Esophagus squamous epithelium (tissue), 5 donors: Measurements from ENCODE around the gene HK3. TPM values are rescaled to one million over a fixed set of nuclear protein-coding genes. Genes with fewer than 3 reads are reported as not detected.
"Not testable (repeated sequence)": the region's sequence is repeated elsewhere in the genome, so short reads cannot be mapped to it uniquely, and the experiment has no call there.

Experiments
- DNase-seq: peaks from one replicate; lab custom pipeline; 2025; lab: John Stamatoyannopoulos, UW
- H3K27ac ChIP-seq, 4 donors: fragments of 200-600 bp; sonication (generic); one replicate each; pipeline ENCODE4 v1.5.1; 2016 to 2019; ENCODE audit warnings: mild to moderate bottlenecking in 1 of 4
- H3K27me3 ChIP-seq, 4 donors: fragments of 200-600 bp; sonication (generic); 1 replicate in 3 of 4; 2 replicates in 1 of 4; pipeline versions ENCODE4 v1.5.1 to v1.6.0; 2017 to 2021; ENCODE audit warnings: antibody characterized with exemption in 1 of 4
- H3K36me3 ChIP-seq, 3 donors: fragments of 200-600 bp; sonication (generic); one replicate each; pipeline ENCODE4 v1.5.1; 2016 to 2019
- H3K4me1 ChIP-seq, 3 donors: fragments of 200-600 bp; sonication (generic); one replicate each; pipeline ENCODE4 v1.5.1; 2017 to 2019
- H3K4me3 ChIP-seq, 4 donors: fragments of 200-600 bp; sonication (generic); 1 replicate in 3 of 4; 2 replicates in 1 of 4; pipeline ENCODE4 v1.5.1; 2016 to 2019; ENCODE audit warnings: mild to moderate bottlenecking in 2 of 4, moderate library complexity in 1 of 4
- H3K9me3 ChIP-seq, 3 donors: fragments of 200-600 bp; sonication (generic); one replicate each; pipeline ENCODE4 v1.5.1; 2016 to 2019
- POLR2A ChIP-seq, 4 donors: fragments of 450-650 bp; IDR thresholded peaks; one replicate each; pipeline ENCODE4 v1.6.1; 2017; ENCODE audit warnings: antibody characterized with exemption in 4 of 4, mild to moderate bottlenecking in 4 of 4, moderate library complexity in 3 of 4
- WGBS, 2 donors: methylation state at CpG; one replicate each; pipeline ENCODE4 v1.1.5; 2018; 5-methylcytosine and 5-hydroxymethylcytosine counted together
- intact Hi-C: fragments of 100-400 bp; cut with DNase I; formaldehyde crosslinking; loops from one replicate; pipeline ENCODE4 v1.15.0; 2022
- total RNA-seq, 4 donors: library from RNA; depleted of rRNA; stranded (reverse); fragments of >200 nt; gene quantifications; one replicate each; pipeline ENCODE4 v1.1.0, GENCODE V29; 2016
- TF ChIP-seq, protein P1 (sequence below), 6 experiments: fragments of 450-650 bp in 4 of 6; fragments of 200-600 bp in 2 of 6; sonication (generic) in 2 of 6; IDR thresholded peaks; one replicate each; pipeline ENCODE4 v1.5.1; 2016 to 2019; ENCODE audit warnings: antibody characterized with exemption in 6 of 6, mild to moderate bottlenecking in 4 of 6, moderate library complexity in 4 of 6
- donor health status: DM: yes; HTN: yes; CAD: no.

Gene HK3
- total RNA-seq, 4 donors from 2014 or later: 1.3 to 5.7 (median 2.1) TPM; not detected in 1

DNA sequence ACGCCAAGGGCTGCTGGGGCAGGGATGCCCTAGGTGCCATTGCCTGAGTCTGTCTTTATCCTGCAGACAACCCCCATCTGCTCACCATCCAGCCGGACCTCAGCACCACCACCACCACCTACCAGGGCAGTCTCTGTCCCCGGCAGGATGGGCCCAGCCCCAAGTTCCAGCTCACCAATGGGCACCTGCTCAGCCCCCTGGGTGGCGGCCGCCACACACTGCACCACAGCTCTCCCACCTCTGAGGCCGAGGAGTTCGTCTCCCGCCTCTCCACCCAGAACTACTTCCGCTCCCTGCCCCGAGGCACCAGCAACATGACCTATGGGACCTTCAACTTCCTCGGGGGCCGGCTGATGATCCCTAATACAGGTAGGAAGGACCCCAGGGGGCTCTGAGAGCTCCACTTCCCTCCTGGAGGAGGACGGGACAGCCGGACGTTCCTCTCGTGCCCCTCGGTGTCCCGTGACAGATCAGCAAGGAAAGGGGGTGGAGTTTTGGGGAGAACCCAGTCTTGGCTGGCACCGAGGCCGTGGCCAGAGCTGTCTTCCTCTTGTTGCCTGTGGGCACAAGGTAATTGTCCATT lies 24.9 kb downstream of the HK3 start:
- TF ChIP-seq, protein P1, sequence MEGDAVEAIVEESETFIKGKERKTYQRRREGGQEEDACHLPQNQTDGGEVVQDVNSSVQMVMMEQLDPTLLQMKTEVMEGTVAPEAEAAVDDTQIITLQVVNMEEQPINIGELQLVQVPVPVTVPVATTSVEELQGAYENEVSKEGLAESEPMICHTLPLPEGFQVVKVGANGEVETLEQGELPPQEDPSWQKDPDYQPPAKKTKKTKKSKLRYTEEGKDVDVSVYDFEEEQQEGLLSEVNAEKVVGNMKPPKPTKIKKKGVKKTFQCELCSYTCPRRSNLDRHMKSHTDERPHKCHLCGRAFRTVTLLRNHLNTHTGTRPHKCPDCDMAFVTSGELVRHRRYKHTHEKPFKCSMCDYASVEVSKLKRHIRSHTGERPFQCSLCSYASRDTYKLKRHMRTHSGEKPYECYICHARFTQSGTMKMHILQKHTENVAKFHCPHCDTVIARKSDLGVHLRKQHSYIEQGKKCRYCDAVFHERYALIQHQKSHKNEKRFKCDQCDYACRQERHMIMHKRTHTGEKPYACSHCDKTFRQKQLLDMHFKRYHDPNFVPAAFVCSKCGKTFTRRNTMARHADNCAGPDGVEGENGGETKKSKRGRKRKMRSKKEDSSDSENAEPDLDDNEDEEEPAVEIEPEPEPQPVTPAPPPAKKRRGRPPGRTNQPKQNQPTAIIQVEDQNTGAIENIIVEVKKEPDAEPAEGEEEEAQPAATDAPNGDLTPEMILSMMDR (IDR thresholded peaks at IDR 0.05): no peak
- no peaks in the 10 kb centered on the region for H3K36me3 ChIP-seq
- no peak for DNase-seq
- intact Hi-C loops: no loop called here
- H3K9me3 ChIP-seq: no peaks in the 10 kb centered on the region
- H3K27me3 ChIP-seq: peaks cover 0 to 75% (median 0%) of the 10 kb centered on the region in 4 donors
- 62 to 78% methylated on average over 7 to 11 of the region's 20 CpGs for WGBS, 2 donors
- no peak overlapping the region for H3K27ac ChIP-seq
- H3K4me1 ChIP-seq: no peaks in the 10 kb centered on the region
- no peak overlapping the region for H3K4me3 ChIP-seq

DNA sequence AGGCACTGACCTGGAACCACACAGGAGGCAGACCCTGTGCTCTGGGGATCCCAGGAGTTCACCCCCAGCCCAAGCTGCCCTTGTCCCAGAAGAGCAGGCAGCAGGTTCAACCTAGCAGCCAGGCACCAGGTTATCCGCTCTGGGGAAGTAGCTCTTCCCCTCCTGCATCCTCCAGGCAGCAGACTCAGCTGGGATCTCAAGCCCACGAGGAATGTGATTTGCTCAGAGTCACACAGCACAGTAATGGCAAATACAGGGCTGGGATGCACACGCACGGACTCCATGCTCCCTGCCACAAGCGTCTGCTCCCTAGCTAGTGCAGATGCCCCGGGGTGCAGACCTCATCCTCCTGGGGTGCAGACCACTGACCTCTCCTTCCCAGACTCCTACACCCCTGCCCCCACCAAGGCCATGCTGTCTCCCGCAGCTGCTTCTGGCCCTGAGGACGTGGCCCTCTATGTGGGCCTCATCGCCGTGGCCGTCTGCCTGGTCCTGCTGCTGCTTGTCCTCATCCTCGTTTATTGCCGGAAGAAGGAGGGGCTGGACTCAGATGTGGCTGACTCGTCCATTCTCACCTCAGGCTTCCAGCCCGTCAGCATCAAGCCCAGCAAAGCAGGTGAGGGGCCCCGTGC lies 25.5 kb downstream of the HK3 start:
- H3K4me3 ChIP-seq: no peak overlapping the region
- H3K9me3 ChIP-seq: no peaks in the 10 kb centered on the region
- intact Hi-C loops: no loop called here
- WGBS, 2 donors: 0% methylated on average over 1 of the region's 16 CpGs; no CpG with 5 or more reads in 1 of the 2 donors
- no peaks in the 10 kb centered on the region for H3K36me3 ChIP-seq
- no peaks in the 10 kb centered on the region for H3K4me1 ChIP-seq
- H3K27ac ChIP-seq: no peak overlapping the region
- H3K27me3 ChIP-seq: peaks cover 0 to 75% (median 0%) of the 10 kb centered on the region in 4 donors
- DNase-seq: no peak
- TF ChIP-seq POLR2A (IDR thresholded peaks at IDR 0.05): no peak
- TF ChIP-seq, protein P1 (IDR thresholded peaks at IDR 0.05): no peak

DNA sequence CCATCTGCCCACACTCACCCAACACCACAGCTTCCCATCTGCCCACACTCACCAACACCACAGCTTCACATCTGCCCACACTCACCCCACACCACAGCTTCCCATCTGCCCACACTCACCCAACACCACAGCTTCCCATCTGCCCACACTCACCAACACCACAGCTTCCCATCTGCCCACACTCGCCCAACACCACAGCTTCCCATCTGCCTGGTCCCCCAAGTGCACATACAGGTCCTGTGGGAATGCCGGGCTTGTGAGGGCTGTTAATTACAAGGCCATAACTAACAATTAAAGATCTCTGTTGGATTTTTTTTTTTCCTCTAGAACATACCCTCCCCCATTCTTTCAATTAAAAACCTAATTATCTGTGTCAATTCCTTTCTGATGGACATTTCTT lies 26.1 kb downstream of the HK3 start:
- DNase-seq, H3K27ac ChIP-seq, H3K4me3 ChIP-seq, H3K9me3 ChIP-seq, H3K4me1 ChIP-seq, intact Hi-C loops, H3K36me3 ChIP-seq: not testable (repeated sequence)
- 49 to 59% methylated on average over 2 of the region's 2 CpGs for WGBS, 2 donors
- H3K27me3 ChIP-seq: peaks cover 0 to 75% (median 0%) of the 10 kb centered on the region in 4 donors

DNA sequence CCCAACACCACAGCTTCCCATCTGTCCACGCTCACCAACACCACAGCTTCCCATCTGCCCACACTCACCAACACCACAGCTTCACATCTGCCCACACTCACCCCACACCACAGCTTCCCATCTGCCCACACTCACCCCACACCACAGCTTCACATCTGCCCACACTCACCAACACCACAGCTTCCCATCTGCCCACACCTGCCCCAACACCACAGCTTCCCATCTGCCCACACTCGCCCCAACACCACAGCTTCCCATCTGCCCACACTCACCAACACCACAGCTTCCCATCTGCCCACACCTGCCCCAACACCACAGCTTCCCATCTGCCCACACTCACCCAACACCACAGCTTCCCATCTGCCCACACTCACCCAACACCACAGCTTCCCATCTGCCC lies 26.6 kb downstream of the HK3 start:
- H3K9me3 ChIP-seq, H3K27ac ChIP-seq, H3K36me3 ChIP-seq, DNase-seq, intact Hi-C loops, H3K4me1 ChIP-seq, H3K4me3 ChIP-seq: not testable (repeated sequence)
- H3K27me3 ChIP-seq: peaks cover 0 to 75% (median 0%) of the 10 kb centered on the region in 4 donors
- 40 to 51% methylated on average over 2 of the region's 2 CpGs for WGBS, 2 donors

DNA sequence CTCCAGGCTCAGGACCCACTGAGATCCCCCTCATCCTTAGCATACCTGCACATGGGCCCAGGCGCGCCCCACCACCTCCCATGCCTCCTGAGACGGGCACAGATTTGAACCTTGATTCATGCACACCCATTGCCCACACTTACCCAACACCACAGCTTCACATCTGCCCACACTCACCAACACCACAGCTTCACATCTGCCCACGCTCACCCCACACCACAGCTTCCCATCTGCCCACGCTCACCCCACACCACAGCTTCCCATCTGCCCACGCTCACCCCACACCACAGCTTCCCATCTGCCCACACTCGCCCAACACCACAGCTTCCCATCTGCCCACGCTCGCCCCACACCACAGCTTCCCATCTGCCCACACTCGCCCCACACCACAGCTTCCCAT lies 28.5 kb downstream of the HK3 start:
- H3K36me3 ChIP-seq, H3K9me3 ChIP-seq, H3K4me1 ChIP-seq, DNase-seq, intact Hi-C loops, H3K27ac ChIP-seq, H3K4me3 ChIP-seq: not testable (repeated sequence)
- 61 to 76% methylated on average over 4 to 6 of the region's 10 CpGs for WGBS, 2 donors
- H3K27me3 ChIP-seq: peaks cover 0 to 75% (median 0%) of the 10 kb centered on the region in 4 donors

DNA sequence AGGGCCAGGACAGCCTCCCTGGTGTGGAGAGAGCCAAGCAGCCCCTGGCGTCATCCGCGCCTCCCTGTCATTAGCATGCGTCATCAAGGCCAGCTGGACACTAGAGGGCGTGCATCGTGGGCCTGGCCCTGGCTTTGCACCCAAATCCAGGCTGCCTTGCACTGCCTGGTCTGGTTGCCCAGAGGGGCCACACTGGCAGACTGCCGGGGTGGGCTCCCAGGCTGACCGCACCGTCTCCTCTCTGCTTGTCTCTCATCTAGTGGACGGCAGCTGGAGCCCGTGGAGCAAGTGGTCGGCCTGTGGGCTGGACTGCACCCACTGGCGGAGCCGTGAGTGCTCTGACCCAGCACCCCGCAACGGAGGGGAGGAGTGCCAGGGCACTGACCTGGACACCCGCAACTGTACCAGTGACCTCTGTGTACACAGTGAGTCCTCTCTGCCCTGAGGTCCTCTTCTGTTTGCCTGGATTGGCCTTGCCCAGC lies 29.0 kb downstream of the HK3 start:
- 74% methylated on average over 7 of the region's 17 CpGs; no CpG with 5 or more reads in 1 of the 2 donors for WGBS, 2 donors
- H3K36me3 ChIP-seq: no peaks in the 10 kb centered on the region
- H3K4me3 ChIP-seq: no peak overlapping the region
- H3K4me1 ChIP-seq: no peaks in the 10 kb centered on the region
- TF ChIP-seq, protein P1 (IDR thresholded peaks at IDR 0.05): peak in 1 of 6 experiments; percentile 35
- no peak for TF ChIP-seq POLR2A (IDR thresholded peaks at IDR 0.05)
- H3K9me3 ChIP-seq: no peaks in the 10 kb centered on the region
- no peak for DNase-seq
- H3K27me3 ChIP-seq: peaks cover 0 to 75% (median 0%) of the 10 kb centered on the region in 4 donors
- H3K27ac ChIP-seq: no peak overlapping the region
- intact Hi-C loops: no loop called here
